HCT116 (cell line): ENCODE results near the gene OBSCN. TPM values are rescaled to one million over a fixed set of nuclear protein-coding genes. Genes with fewer than 3 reads are reported as not detected.

ENCODE experiments used
- ATAC-seq: fragments of 200-7000 bp; cut with Tn5 transposase; 2 replicates; pipeline ENCODE4 v1.9.1; 2020; ENCODE audit warnings: mild to moderate bottlenecking, moderate library complexity
- BruUV-seq: library from RNA; stranded (reverse); fragments of 400-500 nt; replicated peaks from 2 replicates; lab custom pipeline; 2021; lab: Mats Ljungman, UMichigan
- CTCF ChIA-PET: fragments of 300-600 bp; sonication (Branson Sonifier 250); formaldehyde crosslinking; loops from one replicate; lab custom pipeline; 2021; ENCODE audit warnings: antibody characterized with exemption; lab: Charles Lee
- POLR2A ChIA-PET: fragments of 300-600, 350-600 bp; sonication (Branson Sonifier 250); formaldehyde crosslinking; loops from one replicate; lab custom pipeline; 2021; ENCODE audit warnings: antibody characterized with exemption; lab: Charles Lee
- RAD21 ChIA-PET, 2 experiments: fragments of 300-600 bp; sonication (Branson Sonifier 250); formaldehyde crosslinking; loops; one replicate each; lab custom pipeline; 2023; ENCODE audit warnings: low total read pairs in 2 of 2; ENCODE audit not compliant: uncharacterized antibody in 2 of 2, unreplicated experiment in 2 of 2, low non-redundant PET in 1 of 2; lab: Charles Lee
- DNase-seq: peaks from one replicate; pipeline ENCODE4 v3.0.0-alpha.2; 2010; ENCODE audit warnings: low read depth, low spot score
- H2AFZ ChIP-seq: fragments of 200-600 bp; shearing (Covaris generic), sonication (generic); 2 replicates; pipeline ENCODE4 v1.6.1; 2017; ENCODE audit warnings: low read depth, mixed run types, mixed read lengths, antibody characterized with exemption, low read length; ENCODE audit not compliant: poor library complexity, severe bottlenecking
- H3K27ac ChIP-seq: 2 replicates; pipeline ENCODE4 v1.5.1; 2012; ENCODE audit warnings: low read depth, low read length
- H3K27me3 ChIP-seq: fragments of 200-600 bp; sonication (generic); 2 replicates; pipeline ENCODE4 v1.6.1; 2016; ENCODE audit warnings: mixed run types, low read length, mixed read lengths; ENCODE audit not compliant: insufficient read depth
- H3K36me3 ChIP-seq, 2 experiments: fragments of 200-500 bp in 1 of 2; fragments of 200-600 bp in 1 of 2; sonication (Bioruptor generic) in 1 of 2; sonication (generic) in 1 of 2; 2 replicates each; pipeline versions ENCODE4 v1.5.1 to v1.6.1; 2014 to 2016; ENCODE audit warnings: low read length in 2 of 2, inconsistent platforms in 1 of 2, mixed read lengths in 1 of 2, mixed run types in 1 of 2; ENCODE audit not compliant: insufficient read depth in 2 of 2, control insufficient read depth in 1 of 2
- H3K4me1 ChIP-seq, 2 experiments: fragments of 200-600 bp in 1 of 2; sonication (generic) in 1 of 2; 2 replicates each; pipeline versions ENCODE4 v1.5.1 to v1.6.1; 2012 to 2017; ENCODE audit warnings: low read length in 2 of 2, inconsistent platforms in 1 of 2, mild to moderate bottlenecking in 1 of 2, mixed read lengths in 1 of 2, mixed run types in 1 of 2, moderate library complexity in 1 of 2; ENCODE audit not compliant: insufficient read depth in 2 of 2, control insufficient read depth in 1 of 2
- H3K4me2 ChIP-seq: fragments of 200-600 bp; sonication (generic); 2 replicates; pipeline ENCODE4 v1.6.1; 2017; ENCODE audit warnings: mixed run types, low read length, mixed read lengths
- H3K4me3 ChIP-seq, 2 experiments: fragments of 200-600 bp in 1 of 2; sonication (generic) in 1 of 2; replicated peaks in 1 of 2; 2 replicates each; pipeline ENCODE4 v1.5.1; 2011 to 2016; ENCODE audit warnings: low read length in 2 of 2, control low read depth in 1 of 2, low read depth in 1 of 2, mild to moderate bottlenecking in 1 of 2, mixed read lengths in 1 of 2, mixed run types in 1 of 2
- H3K79me2 ChIP-seq: fragments of 200-600 bp; sonication (generic); 2 replicates; pipeline ENCODE4 v1.6.1; 2017; ENCODE audit warnings: mild to moderate bottlenecking, mixed run types, low read length, moderate library complexity, mixed read lengths; ENCODE audit not compliant: insufficient read depth
- H3K9ac ChIP-seq: fragments of 200-600 bp; sonication (generic); 2 replicates; pipeline ENCODE4 v1.6.1; 2016; ENCODE audit warnings: low read length, mixed read lengths
- H3K9me2 ChIP-seq: fragments of 200-600 bp; sonication (generic), shearing (Covaris generic); 2 replicates; pipeline ENCODE4 v1.6.1; 2017; ENCODE audit warnings: mixed run types, mild to moderate bottlenecking, moderate library complexity; ENCODE audit not compliant: insufficient read depth
- H3K9me3 ChIP-seq, 2 experiments: fragments of 200-500 bp in 1 of 2; fragments of 200-600 bp in 1 of 2; sonication (Bioruptor generic) in 1 of 2; sonication (generic) in 1 of 2; 2 replicates each; pipeline ENCODE4 v1.6.1; 2014 to 2017; ENCODE audit warnings: low read length in 2 of 2, mixed read lengths in 2 of 2, inconsistent platforms in 1 of 2, low read depth in 1 of 2, mild to moderate bottlenecking in 1 of 2, mixed run types in 1 of 2, moderate library complexity in 1 of 2; ENCODE audit not compliant: control insufficient read depth in 1 of 2, insufficient read depth in 1 of 2
- H4K20me1 ChIP-seq: fragments of 200-600 bp; sonication (generic), shearing (Covaris generic); 2 replicates; pipeline ENCODE4 v1.6.1; 2017; ENCODE audit warnings: mixed run types, mild to moderate bottlenecking, moderate library complexity; ENCODE audit not compliant: insufficient read depth
- ATF3 ChIP-seq: IDR thresholded peaks from 2 replicates; pipeline ENCODE4 v1.6.1; 2012
- CBX3 ChIP-seq: IDR thresholded peaks from 2 replicates; pipeline ENCODE4 v1.6.1; 2012; ENCODE audit warnings: low read depth
- CEBPB ChIP-seq: IDR thresholded peaks from 2 replicates; pipeline ENCODE4 v1.6.1; 2012; ENCODE audit warnings: low read depth
- EZH2 ChIP-seq: fragments of 200-600 bp; sonication (generic); IDR thresholded peaks from 2 replicates; pipeline ENCODE4 v1.6.1; 2017; ENCODE audit warnings: antibody characterized with exemption, mixed run types
- JUND ChIP-seq: IDR thresholded peaks from 2 replicates; pipeline ENCODE4 v1.6.1; 2012
- MAX ChIP-seq: IDR thresholded peaks from 2 replicates; pipeline ENCODE4 v1.6.1; 2012
- POLR2A ChIP-seq: IDR thresholded peaks from 2 replicates; pipeline ENCODE4 v1.7.0; 2011; ENCODE audit warnings: borderline replicate concordance; ENCODE audit not compliant: insufficient read depth, insufficient read length; ENCODE audit errors: extremely low read depth
- SRF ChIP-seq: IDR thresholded peaks from 2 replicates; pipeline ENCODE4 v1.6.1; 2012; ENCODE audit warnings: low read depth
- TCF7L2 ChIP-seq: IDR thresholded peaks from 2 replicates; pipeline ENCODE4 v1.7.0; 2011; ENCODE audit warnings: borderline replicate concordance, inconsistent platforms; ENCODE audit not compliant: insufficient read depth, insufficient read length; ENCODE audit errors: extremely low read depth
- YY1 ChIP-seq: IDR thresholded peaks from 2 replicates; pipeline ENCODE4 v1.6.1; 2011; ENCODE audit warnings: low read length, low read depth, moderate library complexity, mild to moderate bottlenecking; ENCODE audit not compliant: insufficient replicate concordance; ENCODE audit errors: extremely low read depth
- intact Hi-C: fragments of 100-400 bp; cut with micrococcal nuclease; formaldehyde crosslinking; loops from 2 replicates; pipeline ENCODE4 v1.10.0; 2022
- total RNA-seq: library from RNA; stranded (reverse); gene quantifications from one replicate; pipeline ENCODE4 v1.2.1, GENCODE V29; 2021; ENCODE audit not compliant: unreplicated experiment
- TF ChIP-seq, protein P1 (sequence below): IDR thresholded peaks from 2 replicates; pipeline ENCODE4 v1.6.1; 2012; ENCODE audit warnings: low read depth
- TF ChIP-seq, protein P2 (sequence below): IDR thresholded peaks from 2 replicates; pipeline ENCODE4 v1.6.1; 2011; ENCODE audit warnings: mild to moderate bottlenecking, low read length, moderate library complexity; ENCODE audit not compliant: insufficient replicate concordance; ENCODE audit errors: extremely low read depth

The OBSCN gene
- total RNA-seq, 1 experiment from 2014 or later, result 16.6 TPM

DNA sequence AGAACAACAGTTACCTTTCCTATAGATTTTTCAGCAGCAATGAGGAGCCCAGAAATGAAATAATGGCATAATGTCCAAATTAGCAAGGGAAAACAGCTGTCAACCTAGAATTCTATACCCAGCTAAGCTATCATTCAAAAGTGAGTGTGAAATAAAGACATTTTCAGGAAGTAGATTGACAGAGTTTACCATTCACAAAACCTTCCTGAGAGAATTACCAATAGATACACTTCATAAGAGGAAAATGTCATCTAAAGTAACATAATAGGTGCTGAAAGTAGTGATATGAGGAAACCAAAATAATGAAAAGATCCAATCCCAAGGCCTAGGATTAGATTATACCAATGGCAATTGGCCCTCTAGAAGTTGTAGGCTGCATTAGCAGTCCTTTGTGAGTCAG is 34.6 kb downstream of the OBSCN start:
- no peak for TF ChIP-seq CBX3
- no peak for TF ChIP-seq POLR2A
- no peak for TF ChIP-seq SRF
- TF ChIP-seq ATF3, result no peak
- TF ChIP-seq TCF7L2, result no peak
- TF ChIP-seq, protein P1, sequence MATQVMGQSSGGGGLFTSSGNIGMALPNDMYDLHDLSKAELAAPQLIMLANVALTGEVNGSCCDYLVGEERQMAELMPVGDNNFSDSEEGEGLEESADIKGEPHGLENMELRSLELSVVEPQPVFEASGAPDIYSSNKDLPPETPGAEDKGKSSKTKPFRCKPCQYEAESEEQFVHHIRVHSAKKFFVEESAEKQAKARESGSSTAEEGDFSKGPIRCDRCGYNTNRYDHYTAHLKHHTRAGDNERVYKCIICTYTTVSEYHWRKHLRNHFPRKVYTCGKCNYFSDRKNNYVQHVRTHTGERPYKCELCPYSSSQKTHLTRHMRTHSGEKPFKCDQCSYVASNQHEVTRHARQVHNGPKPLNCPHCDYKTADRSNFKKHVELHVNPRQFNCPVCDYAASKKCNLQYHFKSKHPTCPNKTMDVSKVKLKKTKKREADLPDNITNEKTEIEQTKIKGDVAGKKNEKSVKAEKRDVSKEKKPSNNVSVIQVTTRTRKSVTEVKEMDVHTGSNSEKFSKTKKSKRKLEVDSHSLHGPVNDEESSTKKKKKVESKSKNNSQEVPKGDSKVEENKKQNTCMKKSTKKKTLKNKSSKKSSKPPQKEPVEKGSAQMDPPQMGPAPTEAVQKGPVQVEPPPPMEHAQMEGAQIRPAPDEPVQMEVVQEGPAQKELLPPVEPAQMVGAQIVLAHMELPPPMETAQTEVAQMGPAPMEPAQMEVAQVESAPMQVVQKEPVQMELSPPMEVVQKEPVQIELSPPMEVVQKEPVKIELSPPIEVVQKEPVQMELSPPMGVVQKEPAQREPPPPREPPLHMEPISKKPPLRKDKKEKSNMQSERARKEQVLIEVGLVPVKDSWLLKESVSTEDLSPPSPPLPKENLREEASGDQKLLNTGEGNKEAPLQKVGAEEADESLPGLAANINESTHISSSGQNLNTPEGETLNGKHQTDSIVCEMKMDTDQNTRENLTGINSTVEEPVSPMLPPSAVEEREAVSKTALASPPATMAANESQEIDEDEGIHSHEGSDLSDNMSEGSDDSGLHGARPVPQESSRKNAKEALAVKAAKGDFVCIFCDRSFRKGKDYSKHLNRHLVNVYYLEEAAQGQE, result no peak
- TF ChIP-seq, protein P2, sequence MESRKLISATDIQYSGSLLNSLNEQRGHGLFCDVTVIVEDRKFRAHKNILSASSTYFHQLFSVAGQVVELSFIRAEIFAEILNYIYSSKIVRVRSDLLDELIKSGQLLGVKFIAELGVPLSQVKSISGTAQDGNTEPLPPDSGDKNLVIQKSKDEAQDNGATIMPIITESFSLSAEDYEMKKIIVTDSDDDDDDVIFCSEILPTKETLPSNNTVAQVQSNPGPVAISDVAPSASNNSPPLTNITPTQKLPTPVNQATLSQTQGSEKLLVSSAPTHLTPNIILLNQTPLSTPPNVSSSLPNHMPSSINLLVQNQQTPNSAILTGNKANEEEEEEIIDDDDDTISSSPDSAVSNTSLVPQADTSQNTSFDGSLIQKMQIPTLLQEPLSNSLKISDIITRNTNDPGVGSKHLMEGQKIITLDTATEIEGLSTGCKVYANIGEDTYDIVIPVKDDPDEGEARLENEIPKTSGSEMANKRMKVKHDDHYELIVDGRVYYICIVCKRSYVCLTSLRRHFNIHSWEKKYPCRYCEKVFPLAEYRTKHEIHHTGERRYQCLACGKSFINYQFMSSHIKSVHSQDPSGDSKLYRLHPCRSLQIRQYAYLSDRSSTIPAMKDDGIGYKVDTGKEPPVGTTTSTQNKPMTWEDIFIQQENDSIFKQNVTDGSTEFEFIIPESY, result no peak
- no peak for TF ChIP-seq MAX
- no peak for TF ChIP-seq JUND
- no peak for TF ChIP-seq YY1
- TF ChIP-seq EZH2, result no peak
- no peak for TF ChIP-seq CEBPB
- Histone ChIP-seq H3K4me2 (no peak overlapping the region), H3K4me3 (no peak overlapping the region), H3K36me3 (peaks cover 8 to 39% of the 10 kb centered on the region in 2 experiments; a peak in 3 of 4 replicates), H3K27ac (no peak overlapping the region), H3K4me1 (no peaks in the 10 kb centered on the region), H2AFZ (no peak overlapping the region), H3K79me2 (no peaks in the 10 kb centered on the region), H3K9me3 (peaks cover 39 to 54% of the 10 kb centered on the region in 2 experiments; a peak in 3 of 4 replicates), H3K9me2 (no peaks in the 10 kb centered on the region), H3K27me3 (no peaks in the 10 kb centered on the region), H3K9ac (no peak overlapping the region), H4K20me1 (no peaks in the 10 kb centered on the region)
- ChIA-PET CTCF (no interaction called here), RAD21 (no interaction called here), POLR2A (no interaction called here)
- BruUV-seq, result no TSS peak
- DNase-seq (no peak), ATAC-seq (no peak)
- intact Hi-C loops, result no loop called here
